H1 (cell line): ENCODE results near the gene ARHGAP1. TPM values are rescaled to one million over a fixed set of nuclear protein-coding genes. Genes with fewer than 3 reads are reported as not detected.

Source experiments
- BACH1 ChIP-seq: IDR thresholded peaks from 2 replicates; pipeline ENCODE4 v1.6.1; 2012; ENCODE audit warnings: low read length, improper control_type of control experiment
- KDM1A ChIP-seq: fragments of 200-600, 300-600 bp; sonication (generic); IDR thresholded peaks from 2 replicates; pipeline ENCODE4 v1.7.1; 2016; ENCODE audit warnings: mild to moderate bottlenecking, low read length, borderline replicate concordance
- PHF8 ChIP-seq: fragments of 200-600 bp; sonication (generic); conservative IDR thresholded peaks from 2 replicates; pipeline ENCODE4 v1.7.1; 2012; ENCODE audit warnings: low read depth, mild to moderate bottlenecking, inconsistent platforms, low read length, moderate library complexity
- RAD21 ChIP-seq, 2 experiments: IDR thresholded peaks in 1 of 2; conservative IDR thresholded peaks in 1 of 2; 2 replicates each; pipeline ENCODE4 v1.6.1; 2011; ENCODE audit warnings: low read depth in 2 of 2, low read length in 2 of 2, improper control_type of control experiment in 1 of 2, inconsistent platforms in 1 of 2, mild to moderate bottlenecking in 1 of 2, moderate library complexity in 1 of 2
- polyA plus RNA-seq, 7 experiments: library from polyadenylated mRNA; depleted of rRNA in 3 of 7; stranded (reverse) in 5 of 7; unstranded in 2 of 7; fragments of >200 nt in 5 of 7; fragments of 200-250 nt in 2 of 7; gene quantifications; 1 replicate in 5 of 7; 2 replicates in 1 of 7; 4 replicates in 1 of 7; pipeline versions ENCODE4 v1.2.1 to v1.2.3, GENCODE V29; 2011 to 2013; ENCODE audit warnings: missing spikeins in 2 of 7, mixed read lengths in 2 of 7
- total RNA-seq: library from RNA; stranded (reverse); fragmentation: NEBNext Ultra II Directional; extraction: Animal tissue kit (Norgen Biotek cat#: 25700); gene quantifications from 2 replicates; pipeline ENCODE4 v1.2.1, GENCODE V29; 2021

The ARHGAP1 gene
- total and polyA plus RNA-seq, 2 of the 8 experiments (the other 6 are each of a cell fraction or from before 2014, with no cell fraction given): 28.6 to 58.8 TPM

DNA sequence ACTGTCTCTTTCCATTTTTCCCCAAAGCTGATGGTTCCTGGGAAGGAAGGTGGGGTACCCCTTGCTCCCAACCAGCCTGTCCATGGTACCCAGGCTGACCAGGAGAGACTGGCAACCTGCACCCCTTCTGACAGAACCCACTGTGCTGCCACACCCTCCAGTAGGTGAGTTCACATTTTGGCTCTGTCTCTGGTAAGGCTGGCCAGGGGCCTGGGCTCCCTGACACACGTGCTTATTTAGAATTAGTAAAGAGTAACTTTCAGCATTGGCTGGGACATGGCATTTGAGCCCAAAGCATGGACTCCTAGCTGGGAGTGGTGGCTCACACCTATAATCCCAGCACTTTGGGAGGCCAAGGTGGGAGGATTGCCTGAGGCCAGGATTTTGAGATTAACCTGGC is 35.1 kb downstream of the ARHGAP1 start (continued):
- TF ChIP-seq RAD21 (IDR thresholded peaks at IDR 0.05 in 1 of 2, conservative IDR thresholded peaks at IDR 0.05 in 1 of 2; ENCODE audit: low read depth in 2 of 2, low read length in 2 of 2) (no peak), PHF8 (no peak), KDM1A (no peak), BACH1 (no peak)
- TF ChIP-seq, all 59 proteins: peak for 0
